Keratinocyte (primary cell): Measurements from ENCODE around the gene SCFD2. TPM values are rescaled to one million over a fixed set of nuclear protein-coding genes. Genes with fewer than 3 reads are reported as not detected.

ENCODE experiments used
- DNase-seq: peaks from one replicate; pipeline ENCODE4 v3.0.0-alpha.2; 2011; ENCODE audit warnings: low read depth, missing footprints, low spot score
- FAIRE-seq: peaks from 2 replicates; lab custom pipeline; 2011; peaks lifted over from hg19 to GRCh38; lab: Jason Lieb, UNC
- H2AFZ ChIP-seq: 2 replicates; pipeline ENCODE4 v1.6.0; 2012; ENCODE audit warnings: low read length, control low read depth, inconsistent platforms; ENCODE audit not compliant: control insufficient read depth
- H3K27ac ChIP-seq: 2 replicates; pipeline ENCODE4 v1.5.1; 2011; ENCODE audit warnings: low read length; ENCODE audit not compliant: control insufficient read depth, insufficient read depth
- H3K27me3 ChIP-seq: 3 replicates; pipeline ENCODE4 v1.6.0; 2011; ENCODE audit warnings: low read length; ENCODE audit not compliant: control insufficient read depth, insufficient read depth; ENCODE audit errors: extremely low read depth
- H3K36me3 ChIP-seq, 2 experiments: 2 replicates in 1 of 2; 3 replicates in 1 of 2; pipeline ENCODE4 v1.5.1; 2011; ENCODE audit warnings: low read length in 2 of 2, mild to moderate bottlenecking in 1 of 2; ENCODE audit not compliant: control insufficient read depth in 2 of 2, insufficient read depth in 2 of 2; ENCODE audit errors: extremely low read depth in 1 of 2
- H3K4me1 ChIP-seq: 3 replicates; pipeline ENCODE4 v1.5.1; 2011; ENCODE audit warnings: low read length; ENCODE audit not compliant: control insufficient read depth, insufficient read depth; ENCODE audit errors: extremely low read depth
- H3K4me2 ChIP-seq: 3 replicates; pipeline ENCODE4 v1.6.0; 2011; ENCODE audit warnings: low read depth, low read length; ENCODE audit not compliant: control insufficient read depth, insufficient read depth; ENCODE audit errors: extremely low read depth
- H3K4me3 ChIP-seq, 3 experiments: fragments of 200-600 bp in 1 of 3; sonication (generic) in 1 of 3; 2 replicates in 2 of 3; 3 replicates in 1 of 3; pipeline ENCODE4 v1.5.1; 2011 to 2016; ENCODE audit warnings: low read length in 3 of 3, mild to moderate bottlenecking in 3 of 3, control low read depth in 2 of 3, inconsistent platforms in 1 of 3, low read depth in 1 of 3, mixed read lengths in 1 of 3, mixed run types in 1 of 3, moderate library complexity in 1 of 3; ENCODE audit not compliant: control insufficient read depth in 2 of 3, insufficient read depth in 2 of 3; ENCODE audit errors: extremely low read depth in 1 of 3
- H3K79me2 ChIP-seq: 2 replicates; pipeline ENCODE4 v1.6.0; 2012; ENCODE audit warnings: low read length; ENCODE audit not compliant: control insufficient read depth, insufficient read depth
- H3K9ac ChIP-seq: 3 replicates; pipeline ENCODE4 v1.6.0; 2011; ENCODE audit warnings: low read length; ENCODE audit not compliant: control insufficient read depth, insufficient read depth; ENCODE audit errors: extremely low read depth
- H3K9me1 ChIP-seq: 3 replicates; pipeline ENCODE4 v1.6.0; 2011; ENCODE audit warnings: low read length; ENCODE audit not compliant: control insufficient read depth, insufficient read depth; ENCODE audit errors: extremely low read depth
- H3K9me3 ChIP-seq: 2 replicates; pipeline ENCODE4 v1.5.1; 2012; ENCODE audit warnings: low read depth, low read length; ENCODE audit not compliant: control insufficient read depth
- H4K20me1 ChIP-seq: 3 replicates; pipeline ENCODE4 v1.6.0; 2011; ENCODE audit warnings: low read length; ENCODE audit not compliant: control insufficient read depth, insufficient read depth; ENCODE audit errors: extremely low read depth
- CTCF ChIP-seq, 3 experiments: IDR thresholded peaks in 1 of 3; conservative IDR thresholded peaks in 1 of 3; optimal IDR thresholded peaks in 1 of 3; 2 replicates in 2 of 3; 3 replicates in 1 of 3; pipeline versions ENCODE3 to v1.5.1; 2011; ENCODE audit warnings: low read length in 3 of 3, mild to moderate bottlenecking in 3 of 3, moderate library complexity in 2 of 3, control low read depth in 1 of 3, inconsistent platforms in 1 of 3; ENCODE audit not compliant: insufficient read depth in 2 of 3; ENCODE audit errors: extremely low read depth in 1 of 3
- EZH2 ChIP-seq: IDR thresholded peaks from one replicate; pipeline ENCODE4 v1.6.1; 2012; ENCODE audit warnings: inconsistent platforms, mild to moderate bottlenecking, low read length, moderate library complexity
- dilution Hi-C: fragments of 300-500 bp; cut with MboI; formaldehyde crosslinking; loops from one replicate; pipeline ENCODE4 v1.7.0; 2020; ENCODE audit warnings: low sequenced_read_pairs; ENCODE audit not compliant: extremely low pct_ligation_motif_present
- polyA plus RNA-seq, 5 experiments: library from polyadenylated mRNA; depleted of rRNA in 3 of 5; stranded (reverse) in 3 of 5; stranded (forward) in 1 of 5; unstranded in 1 of 5; fragments of >200 nt; gene quantifications; 1 replicate in 1 of 5; 2 replicates in 3 of 5; 3 replicates in 1 of 5; pipeline versions ENCODE4 v1.2.1 to v1.2.3, GENCODE V29; 2011 to 2012; ENCODE audit warnings: missing spikeins in 2 of 5, low read depth in 1 of 5, low replicate concordance in 1 of 5

The SCFD2 gene
- polyA plus RNA-seq, 1 donor (not counting 4 experiments of a cell fraction or from before 2014, with no cell fraction given): 13.9 TPM

- H3K9me3 ChIP-seq: no peaks in the 10 kb centered on the region
- H3K9ac ChIP-seq: no peak overlapping the region
- DNase-seq (no peak), FAIRE-seq (no peak)
- dilution Hi-C loops: no loop called here
- no peak overlapping the region for H3K4me2 ChIP-seq
- TF ChIP-seq CTCF (optimal IDR thresholded peaks at IDR 0.05 in 1 of 3, IDR thresholded peaks at IDR 0.05 in 1 of 3, conservative IDR thresholded peaks at IDR 0.05 in 1 of 3; ENCODE audit: extremely low read depth in 1 of 3, insufficient read depth in 2 of 3, low read length in 3 of 3) (no peak), EZH2 (no peak)
- no peak overlapping the region for H2AFZ ChIP-seq
- H3K27ac ChIP-seq: no peak overlapping the region
- no peak overlapping the region for H3K4me3 ChIP-seq
- H3K27me3 ChIP-seq: no peaks in the 10 kb centered on the region
- H3K36me3 ChIP-seq: no peaks in the 10 kb centered on the region
- H3K4me1 ChIP-seq: no peaks in the 10 kb centered on the region
- no peaks in the 10 kb centered on the region for H3K9me1 ChIP-seq
- H3K79me2 ChIP-seq: no peaks in the 10 kb centered on the region
- no peaks in the 10 kb centered on the region for H4K20me1 ChIP-seq
These were observed 360.7 kb downstream of the SCFD2 start for GRCh38 chr4:53005149-53005546.

DNA sequence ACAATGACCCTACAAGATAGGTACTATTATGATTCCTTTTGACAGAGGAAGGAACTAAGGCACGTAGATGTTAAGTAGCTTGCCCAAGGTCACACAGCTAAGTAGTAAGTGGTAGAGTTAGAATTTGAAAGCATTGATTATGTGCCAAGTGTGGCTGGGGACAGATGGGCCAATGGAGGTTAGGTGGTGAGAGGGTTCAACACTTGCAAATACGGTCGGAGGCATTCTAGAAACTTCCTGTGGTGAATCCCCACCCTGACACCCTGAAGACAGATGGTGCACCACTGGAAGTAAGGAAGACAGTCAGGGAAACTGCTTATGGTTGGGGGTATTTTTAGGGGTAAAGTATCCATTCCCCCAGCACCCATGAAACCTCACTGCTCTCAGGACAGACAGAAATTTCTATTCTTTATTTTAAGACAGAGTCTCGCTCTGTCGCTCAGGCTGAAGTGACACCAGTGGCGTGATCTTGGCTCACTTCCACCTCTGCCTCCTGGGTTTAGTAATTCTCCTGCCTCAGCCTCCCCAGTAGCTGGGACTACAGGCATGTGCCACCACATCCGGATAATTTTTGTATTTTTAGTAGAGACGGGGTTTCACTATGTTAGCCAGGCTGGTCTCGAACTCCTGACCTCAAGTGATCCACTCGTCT, 361.2 kb downstream of the SCFD2 start:
- no peaks in the 10 kb centered on the region for H3K79me2 ChIP-seq
- H3K4me1 ChIP-seq: no peaks in the 10 kb centered on the region
- dilution Hi-C loops: no loop called here
- H3K4me2 ChIP-seq: no peak overlapping the region
- H3K27me3 ChIP-seq: no peaks in the 10 kb centered on the region
- H4K20me1 ChIP-seq: no peaks in the 10 kb centered on the region
- no peaks in the 10 kb centered on the region for H3K9me3 ChIP-seq
- no peak overlapping the region for H3K9ac ChIP-seq
- FAIRE-seq (no peak), DNase-seq (no peak)
- H3K9me1 ChIP-seq: no peaks in the 10 kb centered on the region
- no peaks in the 10 kb centered on the region for H3K36me3 ChIP-seq
- no peak overlapping the region for H3K27ac ChIP-seq
- no peak overlapping the region for H2AFZ ChIP-seq
- TF ChIP-seq CTCF (optimal IDR thresholded peaks at IDR 0.05 in 1 of 3, IDR thresholded peaks at IDR 0.05 in 1 of 3, conservative IDR thresholded peaks at IDR 0.05 in 1 of 3; ENCODE audit: extremely low read depth in 1 of 3, insufficient read depth in 2 of 3, low read length in 3 of 3) (no peak), EZH2 (no peak)
- H3K4me3 ChIP-seq: no peak overlapping the region
